ENCODE data around the gene VSIG4. TPM values are rescaled to one million over a fixed set of nuclear protein-coding genes. Genes with fewer than 3 reads are reported as not detected.

The VSIG4 gene, protein sequence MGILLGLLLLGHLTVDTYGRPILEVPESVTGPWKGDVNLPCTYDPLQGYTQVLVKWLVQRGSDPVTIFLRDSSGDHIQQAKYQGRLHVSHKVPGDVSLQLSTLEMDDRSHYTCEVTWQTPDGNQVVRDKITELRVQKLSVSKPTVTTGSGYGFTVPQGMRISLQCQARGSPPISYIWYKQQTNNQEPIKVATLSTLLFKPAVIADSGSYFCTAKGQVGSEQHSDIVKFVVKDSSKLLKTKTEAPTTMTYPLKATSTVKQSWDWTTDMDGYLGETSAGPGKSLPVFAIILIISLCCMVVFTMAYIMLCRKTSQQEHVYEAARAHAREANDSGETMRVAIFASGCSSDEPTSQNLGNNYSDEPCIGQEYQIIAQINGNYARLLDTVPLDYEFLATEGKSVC
- polyA plus RNA-seq (2013, experiment 1 of 2), result not detected
- polyA plus RNA-seq (2013, experiment 2 of 2), result not detected

GRCh38 chrX:66039944-66040343 is at the start of gene VSIG4:
Gene VSIG4, minus strand, starts transcription at chrX:66040080. Its CDS starts 82 bp downstream, at chrX:66039998.
- H3K4me3 ChIP-seq (ENCODE audit: low read length), result no peak within 1 kb of the TSS
- WGBS (ENCODE audit: extremely low coverage, insufficient coverage, low lambda C conversion rate), result no CpG with 5 or more reads among the region's 2 CpGs
- no peaks in the 10 kb centered on the region for H3K79me2 ChIP-seq (ENCODE audit: control insufficient read depth, insufficient read depth, low read length)
- no peak within 1 kb of the TSS for H2BK15ac ChIP-seq (replicated peaks; ENCODE audit: low read depth)
- no peaks in the 10 kb centered on the region for H3K27me3 ChIP-seq (ENCODE audit: insufficient read depth, low read length, poor library complexity)
- no peak within 1 kb of the TSS for H4K8ac ChIP-seq (ENCODE audit: low read depth, low read length)
- no peaks in the 10 kb centered on the region for H3K4me1 ChIP-seq (ENCODE audit: control insufficient read depth, low read depth, low read length)
- H4K5ac ChIP-seq (ENCODE audit: low read length), result no peak within 1 kb of the TSS
- no peak within 1 kb of the TSS for H3K4me2 ChIP-seq (ENCODE audit: low read length)
- H3K9ac ChIP-seq (ENCODE audit: low read length), result no peak within 1 kb of the TSS
- H3K27ac ChIP-seq (ENCODE audit: low read depth, low read length), result no peak within 1 kb of the TSS
- no peaks in the 10 kb centered on the region for H3K79me1 ChIP-seq (ENCODE audit: low read length)
- DNase-seq, result no peak
- no peak within 1 kb of the TSS for H2BK5ac ChIP-seq (ENCODE audit: low read length)
- H3K23ac ChIP-seq (ENCODE audit: low read length), result no peak within 1 kb of the TSS
- H3K56ac ChIP-seq (ENCODE audit: low read length), result no peak within 1 kb of the TSS
- no peak within 1 kb of the TSS for H3K4ac ChIP-seq (ENCODE audit: low read depth, low read length)
- no peak within 1 kb of the TSS for H2AK5ac ChIP-seq (ENCODE audit: low read length)
- no peak within 1 kb of the TSS for H2BK120ac ChIP-seq (ENCODE audit: low read depth, low read length)
- no peaks in the 10 kb centered on the region for H3K36me3 ChIP-seq (ENCODE audit: control insufficient read depth, insufficient read depth, low read length)
- no peak within 1 kb of the TSS for H3K18ac ChIP-seq (ENCODE audit: low read length)

DNA sequence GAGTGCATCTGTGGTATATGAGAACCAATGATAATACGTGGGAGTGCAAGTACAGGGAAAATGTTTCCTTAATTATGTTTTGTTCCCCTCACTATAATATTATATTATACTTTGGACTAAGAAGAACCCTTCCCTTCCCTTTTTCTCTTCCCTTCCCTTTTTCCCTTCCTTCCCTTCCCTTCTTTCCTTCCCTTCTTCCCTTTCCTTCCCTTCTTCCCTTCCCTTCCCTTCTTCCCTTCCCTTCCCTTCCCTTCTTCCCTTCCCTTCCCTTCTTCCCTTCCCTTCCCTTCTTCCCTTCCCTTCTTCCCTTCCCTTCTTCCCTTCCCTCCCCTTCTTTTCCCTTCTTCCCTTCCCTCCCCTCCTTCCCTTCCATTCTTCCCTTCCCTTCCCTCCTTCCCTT is 36.9 kb upstream of the VSIG4 start:
- DNase-seq, result no peak
- no peaks in the 10 kb centered on the region for H3K79me1 ChIP-seq (ENCODE audit: low read length)
- H3K4me2 ChIP-seq (ENCODE audit: low read length), result no peak overlapping the region
- no peak overlapping the region for H2AK5ac ChIP-seq (ENCODE audit: low read length)
- H3K27ac ChIP-seq (ENCODE audit: low read depth, low read length), result no peak overlapping the region
- H3K23ac ChIP-seq (ENCODE audit: low read length), result no peak overlapping the region
- H3K4ac ChIP-seq (ENCODE audit: low read depth, low read length), result no peak overlapping the region
- H3K4me1 ChIP-seq (ENCODE audit: control insufficient read depth, low read depth, low read length), result no peaks in the 10 kb centered on the region
- H3K9ac ChIP-seq (ENCODE audit: low read length), result no peak overlapping the region
- no peak overlapping the region for H2BK120ac ChIP-seq (ENCODE audit: low read depth, low read length)
- no peak overlapping the region for H3K18ac ChIP-seq (ENCODE audit: low read length)
- no peak overlapping the region for H4K8ac ChIP-seq (ENCODE audit: low read depth, low read length)
- WGBS (ENCODE audit: extremely low coverage, insufficient coverage, low lambda C conversion rate), result no CpG with 5 or more reads among the region's 1 CpG
- H4K5ac ChIP-seq (ENCODE audit: low read length), result no peak overlapping the region
- no peak overlapping the region for H3K4me3 ChIP-seq (ENCODE audit: low read length)
- H2BK15ac ChIP-seq (replicated peaks; ENCODE audit: low read depth), result no peak overlapping the region
- H3K27me3 ChIP-seq (ENCODE audit: insufficient read depth, low read length, poor library complexity), result no peaks in the 10 kb centered on the region
- no peak overlapping the region for H3K56ac ChIP-seq (ENCODE audit: low read length)
- H3K79me2 ChIP-seq (ENCODE audit: control insufficient read depth, insufficient read depth, low read length), result no peaks in the 10 kb centered on the region
- H2BK5ac ChIP-seq (ENCODE audit: low read length), result no peak overlapping the region
- no peaks in the 10 kb centered on the region for H3K36me3 ChIP-seq (ENCODE audit: control insufficient read depth, insufficient read depth, low read length)

- no peak overlapping the region for H3K4me2 ChIP-seq (ENCODE audit: low read length)
- H2BK120ac ChIP-seq (ENCODE audit: low read depth, low read length), result no peak overlapping the region
- no peak overlapping the region for H3K4ac ChIP-seq (ENCODE audit: low read depth, low read length)
- H3K79me1 ChIP-seq (ENCODE audit: low read length), result no peaks in the 10 kb centered on the region
- H3K18ac ChIP-seq (ENCODE audit: low read length), result no peak overlapping the region
- no peak overlapping the region for H2AK5ac ChIP-seq (ENCODE audit: low read length)
- H3K56ac ChIP-seq (ENCODE audit: low read length), result no peak overlapping the region
- H3K36me3 ChIP-seq (ENCODE audit: control insufficient read depth, insufficient read depth, low read length), result no peaks in the 10 kb centered on the region
- DNase-seq, result no peak
- H3K27ac ChIP-seq (ENCODE audit: low read depth, low read length), result no peak overlapping the region
- H3K79me2 ChIP-seq (ENCODE audit: control insufficient read depth, insufficient read depth, low read length), result no peaks in the 10 kb centered on the region
- no peaks in the 10 kb centered on the region for H3K4me1 ChIP-seq (ENCODE audit: control insufficient read depth, low read depth, low read length)
- H3K9ac ChIP-seq (ENCODE audit: low read length), result no peak overlapping the region
- no peak overlapping the region for H3K4me3 ChIP-seq (ENCODE audit: low read length)
- no peak overlapping the region for H2BK5ac ChIP-seq (ENCODE audit: low read length)
- no peak overlapping the region for H4K5ac ChIP-seq (ENCODE audit: low read length)
- no peak overlapping the region for H2BK15ac ChIP-seq (replicated peaks; ENCODE audit: low read depth)
- no peak overlapping the region for H4K8ac ChIP-seq (ENCODE audit: low read depth, low read length)
- H3K23ac ChIP-seq (ENCODE audit: low read length), result no peak overlapping the region
- WGBS (ENCODE audit: extremely low coverage, insufficient coverage, low lambda C conversion rate), result no CpG with 5 or more reads among the region's 24 CpGs
- no peaks in the 10 kb centered on the region for H3K27me3 ChIP-seq (ENCODE audit: insufficient read depth, low read length, poor library complexity)
Observed at GRCh38 chrX:66074920-66075879, 35.3 kb upstream of the VSIG4 start.

GRCh38 chrX:66071126-66071525 is 31.2 kb upstream of the VSIG4 start:
- Histone ChIP-seq H3K9ac (ENCODE audit: low read length) (no peak overlapping the region), H2AK5ac (ENCODE audit: low read length) (no peak overlapping the region), H3K36me3 (ENCODE audit: control insufficient read depth, insufficient read depth, low read length) (no peaks in the 10 kb centered on the region), H3K27me3 (ENCODE audit: insufficient read depth, low read length, poor library complexity) (no peaks in the 10 kb centered on the region), H2BK15ac (replicated peaks; ENCODE audit: low read depth) (no peak overlapping the region), H3K79me1 (ENCODE audit: low read length) (no peaks in the 10 kb centered on the region), H3K79me2 (ENCODE audit: control insufficient read depth, insufficient read depth, low read length) (no peaks in the 10 kb centered on the region), H4K5ac (ENCODE audit: low read length) (no peak overlapping the region), H2BK5ac (ENCODE audit: low read length) (no peak overlapping the region), H3K18ac (ENCODE audit: low read length) (no peak overlapping the region), H3K27ac (ENCODE audit: low read depth, low read length) (no peak overlapping the region), H3K4ac (ENCODE audit: low read depth, low read length) (no peak overlapping the region), H3K4me3 (ENCODE audit: low read length) (no peak overlapping the region), H3K23ac (ENCODE audit: low read length) (no peak overlapping the region), H3K56ac (ENCODE audit: low read length) (no peak overlapping the region), H2BK120ac (ENCODE audit: low read depth, low read length) (no peak overlapping the region), H3K4me2 (ENCODE audit: low read length) (no peak overlapping the region), H4K8ac (ENCODE audit: low read depth, low read length) (no peak overlapping the region), H3K4me1 (ENCODE audit: control insufficient read depth, low read depth, low read length) (no peaks in the 10 kb centered on the region)
- DNase-seq, result no peak
- WGBS (ENCODE audit: extremely low coverage, insufficient coverage, low lambda C conversion rate), result no CpG with 5 or more reads among the region's 1 CpG

- H3K27me3 ChIP-seq (ENCODE audit: insufficient read depth, low read length, poor library complexity), result no peaks in the 10 kb centered on the region
- H3K4me1 ChIP-seq (ENCODE audit: control insufficient read depth, low read depth, low read length), result no peaks in the 10 kb centered on the region
- no CpG with 5 or more reads among the region's 4 CpGs for WGBS (ENCODE audit: extremely low coverage, insufficient coverage, low lambda C conversion rate)
- H2BK5ac ChIP-seq (ENCODE audit: low read length), result no peak overlapping the region
- no peaks in the 10 kb centered on the region for H3K36me3 ChIP-seq (ENCODE audit: control insufficient read depth, insufficient read depth, low read length)
- no peak overlapping the region for H3K4me2 ChIP-seq (ENCODE audit: low read length)
- H3K9ac ChIP-seq (ENCODE audit: low read length), result no peak overlapping the region
- DNase-seq, result no peak
- H3K79me2 ChIP-seq (ENCODE audit: control insufficient read depth, insufficient read depth, low read length), result no peaks in the 10 kb centered on the region
- H3K4me3 ChIP-seq (ENCODE audit: low read length), result no peak overlapping the region
- no peak overlapping the region for H3K23ac ChIP-seq (ENCODE audit: low read length)
- no peak overlapping the region for H3K27ac ChIP-seq (ENCODE audit: low read depth, low read length)
- H2BK15ac ChIP-seq (replicated peaks; ENCODE audit: low read depth), result no peak overlapping the region
- no peak overlapping the region for H2BK120ac ChIP-seq (ENCODE audit: low read depth, low read length)
- no peak overlapping the region for H4K8ac ChIP-seq (ENCODE audit: low read depth, low read length)
- no peaks in the 10 kb centered on the region for H3K79me1 ChIP-seq (ENCODE audit: low read length)
- no peak overlapping the region for H3K56ac ChIP-seq (ENCODE audit: low read length)
- H2AK5ac ChIP-seq (ENCODE audit: low read length), result no peak overlapping the region
- no peak overlapping the region for H3K4ac ChIP-seq (ENCODE audit: low read depth, low read length)
- H4K5ac ChIP-seq (ENCODE audit: low read length), result no peak overlapping the region
- H3K18ac ChIP-seq (ENCODE audit: low read length), result no peak overlapping the region
Observed at GRCh38 chrX:66064261-66064660, 24.4 kb upstream of the VSIG4 start.
